ENCODE data around the gene EPC1. TPM values are rescaled to one million over a fixed set of nuclear protein-coding genes. Genes with fewer than 3 reads are reported as not detected.

Gene EPC1
- total and polyA plus RNA-seq, 11 donors = 10.9 to 26.3 (median 16.2) TPM

GRCh38 chr10:32330214-32330613 lies 16.7 kb downstream of the EPC1 start:
- intact Hi-C loops (cut with DNase I) = no loop called here
- ATAC-seq (no peak), DNase-seq (no peak)
- Histone ChIP-seq H3K4me1 (peaks cover 11 to 99% (median 96%) of the 10 kb centered on the region in 12 donors), H3K27me3 (no peaks in the 10 kb centered on the region), H3K36me3 (peaks cover 0 to 5% (median 0%) of the 10 kb centered on the region in 9 donors), H3K27ac (no peak overlapping the region), H3K9me3 (no peaks in the 10 kb centered on the region), H3K4me3 (no peak overlapping the region)
- no peak for TF ChIP-seq CTCF (IDR thresholded peaks at IDR 0.05)
- TF ChIP-seq POLR2A (IDR thresholded peaks at IDR 0.05) = no peak
- 27 to 53% (median 43%) methylated on average over 2 of the region's 2 CpGs for WGBS, 4 donors

GRCh38 chr10:32329061-32329460 lies 17.9 kb downstream of the EPC1 start:
- TF ChIP-seq POLR2A (IDR thresholded peaks at IDR 0.05) (no peak), CTCF (IDR thresholded peaks at IDR 0.05) (no peak)
- Histone ChIP-seq H3K4me1 (peaks cover 11 to 98% (median 89%) of the 10 kb centered on the region in 12 donors), H3K27ac (peak overlapping the region in 1 of 12 donors; percentile 7), H3K4me3 (no peak overlapping the region), H3K36me3 (peaks cover 0 to 5% (median 0%) of the 10 kb centered on the region in 9 donors), H3K27me3 (no peaks in the 10 kb centered on the region), H3K9me3 (no peaks in the 10 kb centered on the region)
- no peak for DNase-seq
- peak; percentile 35 to 71 (median 60) for ATAC-seq
- intact Hi-C loops (cut with DNase I) = no loop called here
- 48 to 82% (median 57%) methylated on average over 1 of the region's 1 CpG for WGBS, 4 donors

GRCh38 chr10:32328499-32328898 lies 18.5 kb downstream of the EPC1 start:
- peaks cover 11 to 97% (median 84%) of the 10 kb centered on the region in 12 donors for H3K4me1 ChIP-seq
- ATAC-seq (peak in 2 of 4 donors; percentile 30 to 44), DNase-seq (no peak)
- WGBS, 4 donors = 26 to 40% (median 38%) methylated on average over 3 of the region's 3 CpGs
- H3K27me3 ChIP-seq = no peaks in the 10 kb centered on the region
- H3K9me3 ChIP-seq = no peaks in the 10 kb centered on the region
- intact Hi-C loops (cut with DNase I) = no loop called here
- H3K36me3 ChIP-seq = peaks cover 0 to 5% (median 0%) of the 10 kb centered on the region in 9 donors
- H3K4me3 ChIP-seq = no peak overlapping the region
- H3K27ac ChIP-seq = peak overlapping the region in 1 of 12 donors; percentile 16
- TF ChIP-seq POLR2A (IDR thresholded peaks at IDR 0.05) (no peak), CTCF (IDR thresholded peaks at IDR 0.05) (no peak)

GRCh38 chr10:32327364-32327691 lies 19.6 kb downstream of the EPC1 start:
- ATAC-seq = no peak

More at GRCh38 chr10:32327364-32327691, 19.6 kb downstream of the EPC1 start:
- peaks cover 11 to 97% (median 76%) of the 10 kb centered on the region in 12 donors for H3K4me1 ChIP-seq
- DNase-seq = no peak
- H3K9me3 ChIP-seq = no peaks in the 10 kb centered on the region
- no peaks in the 10 kb centered on the region for H3K27me3 ChIP-seq
- WGBS, 4 donors = 32 to 46% (median 36%) methylated on average over 1 of the region's 1 CpG
- no peak overlapping the region for H3K4me3 ChIP-seq
- TF ChIP-seq CTCF (IDR thresholded peaks at IDR 0.05) (no peak), POLR2A (IDR thresholded peaks at IDR 0.05) (no peak)
- no peak overlapping the region for H3K27ac ChIP-seq
- H3K36me3 ChIP-seq = peaks cover 0 to 5% (median 0%) of the 10 kb centered on the region in 9 donors
- intact Hi-C loops (cut with DNase I) = no loop called here
